ENCODE data around the gene FGGY.

FGGY gene

GRCh38 chr1:59755069-59755685, 458.3 kb downstream of the FGGY start:
- no peak for FAIRE-seq

GRCh38 chr1:59757197-59757747, 460.4 kb downstream of the FGGY start:
- FAIRE-seq, result no peak

- peak; percentile 15 for FAIRE-seq
Measured at GRCh38 chr1:59759156-59759925, 462.4 kb downstream of the FGGY start.

DNA sequence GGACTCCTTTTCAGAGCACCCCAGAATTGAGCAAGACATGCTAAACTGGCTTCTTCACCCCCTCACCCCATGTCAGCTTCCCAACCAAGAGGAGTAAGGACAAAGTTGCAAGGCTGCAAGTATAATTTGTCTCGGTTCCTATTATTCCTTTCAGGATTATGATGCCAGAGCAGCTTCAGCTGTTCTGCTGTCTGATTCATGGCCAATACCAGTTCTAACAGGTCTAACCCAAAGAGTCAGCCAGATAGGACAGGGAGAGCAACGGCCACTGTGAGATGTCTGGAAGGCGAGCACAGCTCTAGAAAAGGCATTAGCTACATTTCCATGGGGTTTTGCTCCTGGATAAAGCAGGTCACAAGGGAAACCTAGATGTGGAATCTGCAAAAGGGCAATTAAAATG, 464.5 kb downstream of the FGGY start:
- FAIRE-seq, result no peak

- FAIRE-seq, result no peak
Measured at GRCh38 chr1:59763418-59763817, 466.5 kb downstream of the FGGY start.

DNA sequence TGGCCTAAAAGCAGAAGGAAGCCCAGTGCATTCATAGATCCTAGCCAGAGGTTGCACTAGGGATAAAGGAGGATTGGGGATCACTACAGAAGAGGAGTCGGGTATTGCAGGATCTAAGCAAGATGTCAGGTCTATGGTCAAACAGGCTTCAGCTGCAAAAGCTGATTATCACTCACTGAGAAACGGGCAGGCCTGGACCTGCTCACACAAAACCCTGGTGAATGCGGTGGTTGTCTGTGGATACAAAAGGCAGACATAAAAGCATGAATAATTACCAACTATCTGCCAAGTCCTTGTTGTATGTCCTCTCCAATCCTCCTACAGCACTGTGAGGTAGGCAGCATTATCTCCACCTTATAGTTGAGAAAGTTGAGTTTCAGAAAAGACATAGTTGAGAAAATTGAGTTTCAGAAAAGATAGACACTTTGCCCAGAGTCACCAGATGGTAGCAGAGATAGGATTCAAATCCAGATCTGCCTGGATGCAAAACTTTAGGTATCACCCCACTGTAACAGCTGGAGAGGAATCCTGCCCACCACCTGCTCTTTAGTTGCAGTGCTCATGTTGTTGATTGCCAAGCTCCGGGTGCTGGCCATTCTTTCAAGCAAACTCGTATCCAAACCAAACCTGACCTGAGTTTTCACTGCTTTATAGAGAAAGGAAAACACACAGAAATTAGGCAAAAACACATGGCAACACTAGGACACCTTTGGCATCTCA, 468.3 kb downstream of the FGGY start:
- FAIRE-seq, result no peak

- FAIRE-seq, result no peak
Measured at GRCh38 chr1:59766227-59766855, 469.4 kb downstream of the FGGY start.

- no peak for FAIRE-seq
Measured at GRCh38 chr1:59767119-59767518, 470.2 kb downstream of the FGGY start.

GRCh38 chr1:59768792-59769735, 472.2 kb downstream of the FGGY start:
- FAIRE-seq, result no peak

GRCh38 chr1:59769736-59770095, 472.8 kb downstream of the FGGY start:
- FAIRE-seq, result no peak

GRCh38 chr1:59771361-59771760, 474.5 kb downstream of the FGGY start:
- FAIRE-seq, result no peak

GRCh38 chr1:59775480-59775879, 478.6 kb downstream of the FGGY start:
- no peak for FAIRE-seq

GRCh38 chr1:59776960-59777852, 480.3 kb downstream of the FGGY start:
- no peak for FAIRE-seq

GRCh38 chr1:59779949-59780348, 483.1 kb downstream of the FGGY start:
- FAIRE-seq, result no peak

DNA sequence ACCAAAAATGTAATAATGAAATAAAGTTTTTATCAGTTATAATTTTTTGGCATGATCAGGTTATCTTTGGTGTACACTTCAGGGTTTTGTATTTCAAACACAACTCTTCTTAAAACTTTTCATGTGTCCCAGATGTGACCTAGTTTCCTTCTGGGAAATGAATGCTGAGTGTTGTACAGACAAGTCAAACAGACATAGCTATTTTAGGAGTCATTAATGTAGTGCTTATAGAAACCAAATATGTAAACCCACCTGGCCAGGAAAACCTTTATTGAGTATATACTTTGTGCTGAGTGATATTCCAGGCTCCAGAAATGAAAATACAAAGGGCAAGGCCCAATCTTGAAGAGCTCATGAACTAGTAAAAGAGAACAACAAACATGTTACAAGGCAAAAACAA, 491.9 kb downstream of the FGGY start:
- no peak for FAIRE-seq

DNA sequence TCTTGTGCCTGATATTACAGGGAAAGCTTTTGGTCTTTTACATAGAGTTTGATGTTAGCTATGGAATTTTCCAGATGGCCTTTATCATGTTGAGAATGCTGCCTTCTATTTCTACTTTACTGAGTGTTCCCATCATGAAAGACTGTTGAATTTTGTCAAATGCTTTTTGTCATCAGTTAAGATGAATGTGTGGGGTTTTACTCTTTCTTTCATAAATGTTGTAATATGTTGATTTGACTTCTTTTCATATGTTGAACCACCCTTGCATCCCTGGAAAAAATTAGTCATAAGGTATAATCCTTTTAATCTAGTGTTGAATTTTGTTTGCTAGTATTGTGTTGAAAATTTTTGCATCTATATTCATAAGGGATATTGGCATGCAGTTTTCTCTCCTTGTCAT, 501.7 kb downstream of the FGGY start:
- no peak for FAIRE-seq

DNA sequence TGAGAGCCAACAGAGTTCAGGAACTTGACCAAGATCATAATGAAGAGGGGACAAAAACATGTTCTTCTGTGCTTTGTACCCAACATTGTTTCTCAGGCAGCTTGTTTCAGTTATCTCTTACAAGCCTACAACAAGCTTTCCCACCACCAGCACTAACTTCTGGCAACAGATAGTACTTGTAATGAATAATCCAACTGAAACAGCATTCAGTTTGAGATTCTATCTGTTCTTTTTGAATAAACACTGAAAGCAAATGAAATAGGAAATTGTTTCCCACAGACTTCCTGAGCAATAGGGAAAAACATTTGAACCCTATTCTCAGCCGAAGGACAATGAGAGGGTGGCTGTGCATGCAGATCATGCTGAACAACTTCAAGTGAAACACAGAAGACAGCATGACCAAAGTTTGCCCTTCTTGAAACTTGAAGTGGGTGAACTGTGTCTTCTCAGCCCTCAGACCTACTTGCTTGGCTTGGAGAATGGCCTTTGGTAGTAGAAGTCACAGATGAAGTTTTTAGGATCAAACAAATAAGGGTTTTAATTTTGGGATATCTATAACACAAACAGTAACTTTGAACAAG, 506.7 kb downstream of the FGGY start:
- no peak for FAIRE-seq

DNA sequence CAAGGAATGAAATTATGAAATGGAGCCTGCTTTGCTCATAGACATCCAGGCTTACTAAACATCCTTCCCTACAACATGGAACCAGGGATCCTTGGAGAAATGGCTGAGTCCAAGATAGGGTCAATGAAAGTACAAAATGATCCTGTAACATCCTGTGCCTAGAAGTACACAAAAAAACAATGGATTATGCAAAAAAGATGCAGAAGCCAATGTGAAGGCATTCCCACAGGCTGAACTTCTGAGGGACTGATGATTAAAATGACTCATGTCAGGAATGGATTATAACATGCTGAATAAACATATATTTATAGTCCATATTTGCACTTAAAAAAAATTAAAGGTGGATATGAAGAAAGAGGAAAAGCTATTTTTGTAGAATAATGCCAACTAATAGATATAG, 507.4 kb downstream of the FGGY start:
- no peak for FAIRE-seq

GRCh38 chr1:59805554-59805953, 508.7 kb downstream of the FGGY start:
- no peak for FAIRE-seq
